ENCODE data around the gene IFI6.
"Not testable (repeated sequence)": the region's sequence is repeated elsewhere in the genome, so short reads cannot be mapped to it uniquely, and the experiment has no call there.

Gene IFI6

DNA sequence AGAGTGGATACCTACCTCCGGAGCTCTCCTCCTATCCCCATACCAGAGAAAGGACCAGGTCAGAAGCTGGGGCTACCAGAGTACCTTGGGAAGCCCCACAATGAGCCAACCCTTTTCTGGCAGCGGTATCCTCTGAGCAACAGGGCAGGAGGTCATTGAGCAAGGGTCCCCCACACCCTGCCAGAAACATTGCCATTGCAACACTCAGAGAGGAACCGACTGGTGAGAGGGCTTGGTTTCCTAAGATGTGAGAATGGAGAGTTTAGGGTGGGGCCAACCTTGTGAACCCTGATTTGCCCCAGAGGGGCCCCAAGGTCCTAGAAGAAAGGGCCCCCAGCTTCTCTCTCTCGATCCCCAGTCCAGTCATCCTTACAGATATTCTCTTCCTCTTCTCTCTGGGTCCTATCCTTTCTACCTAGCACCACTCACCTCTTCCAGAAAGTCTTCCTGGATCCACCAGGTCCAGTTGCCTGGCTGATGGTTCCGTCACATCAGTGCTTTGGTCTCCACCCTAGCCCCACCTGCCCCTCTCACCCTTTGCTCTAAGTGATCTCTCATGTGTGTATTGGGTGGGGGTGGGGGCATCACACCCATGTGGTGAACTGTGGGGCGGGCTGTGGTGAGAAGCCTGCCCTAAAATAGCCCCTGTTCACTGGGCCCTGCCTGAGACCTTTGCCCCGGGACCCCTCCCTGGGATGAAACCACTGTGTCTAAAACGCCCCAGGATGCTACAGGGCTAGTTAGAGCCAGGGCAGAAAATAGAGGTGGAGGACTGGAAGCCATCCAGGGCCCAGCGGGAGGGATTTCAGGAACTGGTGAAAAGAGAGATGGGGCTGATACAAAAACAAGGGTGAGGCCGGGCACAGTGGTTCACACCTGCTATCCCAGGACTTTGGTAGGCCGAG is 45.7 kb downstream of the IFI6 start:
- peak; percentile 41 for DNase-seq

DNA sequence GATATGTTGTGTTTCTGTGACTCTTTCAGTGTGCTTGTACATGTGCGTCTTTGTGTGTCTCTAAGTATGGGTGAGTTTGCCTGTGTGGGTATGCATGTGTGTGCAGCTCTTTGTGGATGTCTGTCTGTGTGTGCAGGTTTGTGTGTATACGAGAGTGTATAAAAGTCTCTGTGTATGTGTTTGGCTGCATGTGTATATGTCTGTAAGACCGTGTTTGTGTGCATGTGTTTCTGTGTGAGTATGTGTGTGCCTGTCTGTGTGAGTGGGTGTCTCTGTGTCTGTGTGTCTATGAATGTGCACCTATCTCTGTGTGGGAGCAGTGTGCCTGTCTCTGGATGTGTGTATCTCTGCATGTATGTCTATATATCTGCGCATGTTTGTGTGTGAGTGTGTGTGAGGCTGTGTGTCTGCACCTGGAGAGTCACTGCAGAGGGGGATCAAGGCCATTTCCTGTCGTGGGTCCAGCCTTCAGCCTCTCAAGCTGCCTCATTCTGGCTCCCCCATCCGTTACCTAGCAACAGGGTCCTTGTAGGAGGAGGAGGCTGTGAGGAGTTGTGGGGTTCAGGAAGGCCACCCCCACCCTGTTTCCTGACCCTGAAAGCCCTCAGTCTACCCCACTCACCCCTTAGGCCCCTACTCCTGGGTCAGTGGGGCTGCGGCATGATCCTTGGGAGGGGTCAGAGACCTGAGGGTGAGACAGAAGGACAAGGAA is 47.4 kb downstream of the IFI6 start:
- DNase-seq = no peak

DNA sequence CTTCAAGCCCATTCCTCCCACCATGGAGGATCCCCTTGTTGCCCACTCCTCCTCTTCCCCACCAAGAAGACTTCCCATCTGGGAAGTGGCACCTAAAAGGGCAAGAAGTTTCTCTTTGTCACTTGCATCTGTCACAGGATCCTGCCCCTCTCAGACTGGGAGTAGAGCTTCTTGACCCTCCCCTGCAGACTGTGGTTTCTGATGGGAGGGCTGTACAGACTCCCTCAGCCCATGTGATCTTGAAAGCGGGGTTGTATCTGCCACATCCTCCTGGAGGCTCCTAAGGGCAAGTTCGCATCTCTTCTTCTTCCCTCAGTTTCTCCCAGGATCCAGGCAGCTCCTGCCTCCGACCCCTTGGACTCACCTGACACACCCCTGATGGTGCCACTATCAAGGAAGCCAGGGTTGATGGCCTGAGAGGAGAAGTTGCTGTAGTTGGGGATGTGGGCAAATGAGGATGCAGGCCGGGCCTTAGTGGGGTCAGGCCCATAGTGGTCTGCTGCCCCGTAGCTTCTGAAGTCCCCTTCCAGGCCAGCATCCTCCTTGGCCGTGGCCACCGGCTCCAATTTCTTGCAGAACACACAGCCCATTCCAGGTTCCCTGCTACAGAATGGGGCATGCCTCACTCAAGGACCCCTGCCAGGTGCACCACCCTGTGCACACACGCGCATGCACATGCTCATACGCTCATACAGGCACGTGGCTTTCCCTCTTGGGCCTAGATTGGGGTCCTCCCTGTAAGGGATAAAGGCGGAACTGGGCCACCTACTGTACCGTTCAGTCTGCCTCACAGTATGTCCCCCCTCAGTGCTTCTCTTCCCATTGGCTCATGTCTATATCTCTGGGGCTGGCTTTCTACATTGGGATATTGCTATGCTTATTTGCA is 48.4 kb downstream of the IFI6 start:
- no peak for DNase-seq

DNA sequence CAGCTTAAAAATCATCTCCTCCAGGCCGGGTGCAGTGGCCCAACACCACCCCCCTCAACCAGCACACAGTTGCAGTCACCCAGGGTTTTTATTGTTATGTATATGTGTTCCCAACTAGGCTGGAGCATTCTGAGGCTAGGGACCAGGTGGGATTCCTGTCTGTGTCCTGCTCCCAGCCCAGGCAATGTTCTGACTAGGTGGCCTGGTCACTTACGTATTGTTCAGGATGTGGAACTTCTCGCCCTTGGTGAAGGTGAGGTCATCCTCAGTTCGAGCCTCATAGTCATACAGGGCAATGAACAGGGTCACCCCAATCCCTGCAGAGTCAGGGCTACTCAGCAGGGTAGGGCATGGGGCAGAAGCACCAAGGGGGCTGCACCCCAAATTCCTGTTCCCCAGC is 49.2 kb downstream of the IFI6 start:
- DNase-seq = no peak

DNA sequence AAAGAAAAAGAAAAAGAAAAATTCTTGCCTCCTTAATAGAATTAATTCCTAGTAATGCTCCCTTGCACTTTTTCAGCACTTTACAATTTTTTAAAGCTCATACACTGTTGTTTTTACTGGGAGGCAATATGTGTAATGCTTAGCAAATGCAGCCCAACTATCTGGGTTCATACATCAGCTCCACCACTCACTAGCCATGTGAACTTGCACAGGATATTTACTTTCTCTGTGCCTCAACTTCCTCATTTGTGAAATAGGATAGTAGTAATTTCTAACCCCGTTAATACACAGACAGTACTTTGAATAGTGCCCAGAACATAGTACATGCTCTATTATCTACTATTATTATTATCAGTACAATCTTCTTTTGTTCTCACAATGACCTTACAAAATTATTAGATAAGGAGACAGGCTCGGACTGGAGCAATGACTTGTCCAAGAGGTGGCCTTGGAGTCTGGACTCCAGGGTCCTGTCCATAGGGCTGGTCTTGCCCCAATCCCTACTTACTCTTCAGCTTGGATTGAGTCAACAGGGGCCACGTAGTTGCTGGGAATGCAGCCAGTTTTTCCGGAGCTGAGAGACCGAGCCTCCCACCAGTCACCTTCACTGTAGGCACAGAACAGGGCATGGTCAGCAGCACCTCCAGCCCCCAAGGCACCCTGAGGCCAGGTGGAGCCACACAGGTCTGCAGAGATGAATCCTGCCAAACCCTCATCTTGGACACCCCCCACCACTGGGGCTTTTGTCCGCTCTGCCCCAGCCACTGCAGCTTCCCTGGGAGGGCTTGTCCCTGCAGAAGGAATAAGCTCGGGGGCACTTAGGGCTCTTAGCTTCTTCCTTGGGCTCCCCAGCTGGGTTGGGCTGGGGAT is 50.7 kb downstream of the IFI6 start:
- DNase-seq = no peak

- not testable (repeated sequence) for DNase-seq
These were observed 52.1 kb downstream of the IFI6 start for GRCh38 chr1:27619782-27620438.

DNA sequence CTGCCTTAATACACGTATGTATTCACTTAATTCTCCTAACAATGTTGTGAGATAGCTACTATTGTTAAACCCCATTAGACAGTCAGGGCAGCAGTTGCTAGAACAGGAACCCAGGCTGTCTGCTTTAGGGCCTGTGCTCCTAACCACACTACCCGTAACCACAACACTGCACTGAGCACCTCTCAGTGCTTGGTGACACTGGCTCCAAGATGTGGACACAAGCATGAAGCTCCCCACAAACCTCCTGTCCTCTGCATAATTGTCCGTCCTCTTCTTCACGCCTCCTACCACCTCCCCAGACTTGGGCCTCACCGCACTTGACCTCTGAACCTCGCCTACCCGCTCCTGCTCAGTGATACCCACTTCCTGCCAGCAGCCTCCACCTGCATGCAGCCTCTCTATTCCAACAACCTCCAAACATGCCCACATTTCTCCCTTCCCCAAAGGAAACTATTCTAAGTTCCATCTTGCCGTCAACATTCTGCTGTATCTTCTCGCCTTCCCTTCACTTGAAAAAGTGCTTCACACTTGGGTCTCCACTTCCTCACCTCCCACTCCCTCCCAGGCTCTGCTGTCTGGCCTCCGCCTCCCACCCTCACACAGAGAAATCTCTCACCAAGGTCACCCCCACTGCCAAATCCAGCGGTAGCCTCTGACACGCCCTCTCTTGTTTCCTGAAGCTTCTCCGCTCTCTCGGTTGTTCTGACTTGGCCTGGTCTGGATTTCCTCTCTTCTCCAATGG is 53.5 kb downstream of the IFI6 start:
- peak; percentile 21 for DNase-seq

DNA sequence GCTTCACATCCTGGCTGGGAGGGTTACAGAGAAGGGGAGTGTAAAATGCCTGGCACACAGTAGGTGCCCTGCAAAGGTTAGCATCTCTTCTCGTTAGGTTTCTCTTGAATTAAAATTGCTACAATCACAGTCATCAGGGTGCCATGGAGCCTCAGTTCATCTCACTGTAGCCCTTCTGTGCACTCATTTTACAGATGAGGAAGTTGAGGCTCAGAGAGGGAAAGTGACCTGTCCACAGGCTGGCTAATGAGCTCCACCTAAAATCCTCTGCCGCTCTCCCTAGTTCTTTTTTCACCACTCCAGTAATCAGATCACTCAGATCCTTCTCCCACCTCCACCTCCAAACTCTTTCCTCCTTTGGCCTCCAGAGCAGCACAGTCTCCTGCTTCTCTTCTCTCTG is 54.6 kb downstream of the IFI6 start:
- DNase-seq = no peak

DNA sequence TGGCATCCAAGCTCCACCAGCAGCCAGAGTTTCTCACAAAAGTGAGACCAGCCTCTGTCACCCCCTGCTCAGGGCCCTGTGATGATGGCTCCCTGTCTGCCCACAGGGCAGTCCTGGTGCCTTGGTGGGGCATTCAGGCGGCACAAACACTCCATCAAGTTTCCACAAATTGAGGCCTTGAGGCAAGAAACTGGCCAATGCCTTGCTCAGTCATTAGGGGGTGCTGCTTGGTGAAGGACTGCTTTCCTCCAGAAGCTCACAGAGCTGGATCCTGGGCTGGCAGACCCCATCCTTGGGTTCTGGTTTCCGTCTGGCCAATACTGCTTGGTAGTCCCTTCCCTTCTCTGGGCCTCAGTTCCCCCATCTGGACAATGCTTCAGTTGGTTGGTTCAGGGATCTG is 55.6 kb downstream of the IFI6 start:
- peak; percentile 20 for DNase-seq
